Osteocyte (in vitro differentiated cells): ENCODE results near the gene SMTN. TPM values are rescaled to one million over a fixed set of nuclear protein-coding genes. Genes with fewer than 3 reads are reported as not detected.

Source experiments
- DNase-seq: peaks from one replicate; pipeline ENCODE4 v3.0.0; 2021; ENCODE audit warnings: mixed read lengths; ENCODE audit not compliant: unreplicated experiment; ENCODE audit errors: extremely low spot score
- H3K27ac Mint-ChIP-seq: one replicate; pipeline ENCODE4 v1.8.0; 2021; ENCODE audit warnings: mild to moderate bottlenecking, mixed read lengths; ENCODE audit not compliant: unreplicated experiment
- H3K27me3 Mint-ChIP-seq: one replicate; pipeline ENCODE4 v1.8.0; 2021; ENCODE audit warnings: mixed read lengths; ENCODE audit not compliant: unreplicated experiment
- H3K36me3 Mint-ChIP-seq: one replicate; pipeline ENCODE4 v1.8.0; 2021; ENCODE audit warnings: mixed read lengths; ENCODE audit not compliant: unreplicated experiment
- H3K4me1 Mint-ChIP-seq: one replicate; pipeline ENCODE4 v1.8.0; 2021; ENCODE audit warnings: mixed read lengths; ENCODE audit not compliant: unreplicated experiment
- H3K4me3 Mint-ChIP-seq: one replicate; pipeline ENCODE4 v1.8.0; 2021; ENCODE audit warnings: mild to moderate bottlenecking, moderate library complexity, mixed read lengths; ENCODE audit not compliant: unreplicated experiment
- H3K9me3 Mint-ChIP-seq: one replicate; pipeline ENCODE4 v1.8.0; 2021; ENCODE audit warnings: mixed read lengths; ENCODE audit not compliant: unreplicated experiment
- CTCF ChIP-seq: fragments of 200-600 bp; sonication (generic); IDR thresholded peaks from 2 replicates; pipeline ENCODE4 v1.5.0; 2021; ENCODE audit warnings: antibody characterized with exemption, mild to moderate bottlenecking, moderate library complexity
- total RNA-seq: library from RNA; stranded (reverse); gene quantifications from 2 replicates; pipeline ENCODE4 v1.2.1, GENCODE V29; 2021

Gene SMTN
- total RNA-seq, 1 donor from 2014 or later = 27.2 TPM

- Mint-ChIP-seq H3K36me3 (peaks cover 2% of the 10 kb centered on the region), H3K27ac (no peak overlapping the region), H3K4me1 (peaks cover 43% of the 10 kb centered on the region), H3K4me3 (no peak overlapping the region), H3K9me3 (no peaks in the 10 kb centered on the region), H3K27me3 (no peaks in the 10 kb centered on the region)
- DNase-seq = no peak
- TF ChIP-seq CTCF = no peak
Observed at GRCh38 chr22:31103899-31104694, 23.0 kb downstream of the SMTN start.

- TF ChIP-seq CTCF = peak; percentile 20
- Mint-ChIP-seq H3K27ac (no peak overlapping the region), H3K4me3 (no peak overlapping the region), H3K4me1 (peaks cover 43% of the 10 kb centered on the region), H3K9me3 (no peaks in the 10 kb centered on the region), H3K36me3 (peaks cover 2% of the 10 kb centered on the region), H3K27me3 (no peaks in the 10 kb centered on the region)
- DNase-seq = no peak
Observed at GRCh38 chr22:31104869-31105268, 23.8 kb downstream of the SMTN start.

- no peaks in the 10 kb centered on the region for H3K27me3 Mint-ChIP-seq
- no peak overlapping the region for H3K4me3 Mint-ChIP-seq
- no peak for DNase-seq
- peak overlapping the region; percentile 90 for H3K27ac Mint-ChIP-seq
- H3K4me1 Mint-ChIP-seq = peaks cover 43% of the 10 kb centered on the region
- peaks cover 2% of the 10 kb centered on the region for H3K36me3 Mint-ChIP-seq
- no peak for TF ChIP-seq CTCF
- no peaks in the 10 kb centered on the region for H3K9me3 Mint-ChIP-seq
Observed at GRCh38 chr22:31105282-31105929, 24.3 kb downstream of the SMTN start.

GRCh38 chr22:31106001-31106571, 25.0 kb downstream of the SMTN start:
- Mint-ChIP-seq H3K4me1 (peaks cover 42% of the 10 kb centered on the region), H3K4me3 (peak overlapping the region; percentile 93), H3K9me3 (no peaks in the 10 kb centered on the region), H3K27me3 (no peaks in the 10 kb centered on the region), H3K27ac (peak overlapping the region; percentile 90), H3K36me3 (peaks cover 2% of the 10 kb centered on the region)
- no peak for TF ChIP-seq CTCF
- DNase-seq = no peak

- Mint-ChIP-seq H3K27me3 (no peaks in the 10 kb centered on the region), H3K4me3 (peak overlapping the region; percentile 93), H3K27ac (peak overlapping the region; percentile 90), H3K9me3 (no peaks in the 10 kb centered on the region), H3K4me1 (peaks cover 40% of the 10 kb centered on the region), H3K36me3 (peaks cover 2% of the 10 kb centered on the region)
- TF ChIP-seq CTCF = no peak
- no peak for DNase-seq
Observed at GRCh38 chr22:31106731-31107177, 25.6 kb downstream of the SMTN start.
